K562 (cell line): ENCODE measurements around the gene COL7A1. TPM values are rescaled to one million over a fixed set of nuclear protein-coding genes. Genes with fewer than 3 reads are reported as not detected.

Experiments used
- BRCA1 ChIP-seq, 2 experiments: fragments of 450-650 bp in 1 of 2; sonication (generic) in 1 of 2; formaldehyde crosslinking in 1 of 2; IDR thresholded peaks; 2 replicates each; pipeline versions ENCODE4 v1.5.0 to v1.6.1; 2017 to 2020; ENCODE audit warnings: mild to moderate bottlenecking in 1 of 2, missing genetic modification reagents in 1 of 2
- CEBPG ChIP-seq, 3 experiments: fragments of 200-800 bp in 1 of 3; sonication (Bioruptor generic) in 1 of 3; sonication (generic) in 1 of 3; formaldehyde crosslinking in 1 of 3; IDR thresholded peaks in 2 of 3; conservative IDR thresholded peaks in 1 of 3; 2 replicates each; pipeline versions ENCODE4 v1.6.1 to v1.8.0; 2016 to 2022; ENCODE audit warnings: missing compliant biosample characterization in 2 of 3, missing genetic modification characterization in 2 of 3, mild to moderate bottlenecking in 1 of 3, missing genetic modification reagents in 1 of 3
- CGGBP1 ChIP-seq: fragments of 250-450 bp; sonication (Bioruptor Pico); IDR thresholded peaks from 2 replicates; pipeline ENCODE4 v1.9.0; 2021; ENCODE audit warnings: mild to moderate bottlenecking
- FIP1L1 ChIP-seq: fragments of 200-400 bp; formaldehyde crosslinking; IDR thresholded peaks from 2 replicates; pipeline ENCODE4 v1.6.1; 2018; ENCODE audit warnings: mild to moderate bottlenecking, low read depth, low read length; ENCODE audit not compliant: poor library complexity, severe bottlenecking
- FOXK2 ChIP-seq, 2 experiments: fragments of 450-650 bp; IDR thresholded peaks in 1 of 2; conservative IDR thresholded peaks in 1 of 2; 2 replicates each; pipeline ENCODE4 v1.6.1; 2016; ENCODE audit warnings: low read depth in 2 of 2, mild to moderate bottlenecking in 1 of 2
- HDAC3 ChIP-seq: fragments of 450-650 bp; IDR thresholded peaks from 2 replicates; pipeline ENCODE4 v1.6.1; 2018; ENCODE audit warnings: borderline replicate concordance, mild to moderate bottlenecking, moderate library complexity; ENCODE audit not compliant: partially characterized antibody
- JUNB ChIP-seq: fragments of 450-650 bp; formaldehyde crosslinking; conservative IDR thresholded peaks from 2 replicates; pipeline ENCODE4 v1.4.0; 2020; ENCODE audit warnings: mild to moderate bottlenecking
- SMARCB1 ChIP-seq: IDR thresholded peaks from 2 replicates; pipeline ENCODE4 v1.6.1; 2011; ENCODE audit warnings: improper control_type of control experiment, low read depth; ENCODE audit not compliant: insufficient read length
- TSHZ1 ChIP-seq: fragments of 250-450 bp; sonication (Bioruptor Pico); IDR thresholded peaks from 2 replicates; pipeline ENCODE4 v1.4.0; 2020; ENCODE audit warnings: mild to moderate bottlenecking, moderate library complexity
- U2AF1 ChIP-seq: fragments of 200-400 bp; formaldehyde crosslinking; optimal IDR thresholded peaks from 2 replicates; pipeline ENCODE3; 2017; ENCODE audit warnings: mild to moderate bottlenecking, low read depth, low read length, moderate library complexity
- ZC3H8 ChIP-seq: fragments of 450-650 bp; IDR thresholded peaks from 2 replicates; pipeline ENCODE4 v1.6.1; 2017
- ZFP30 ChIP-seq: fragments of 250-450 bp; sonication (Bioruptor Pico); IDR thresholded peaks from 2 replicates; pipeline ENCODE4 v1.8.0; 2022; ENCODE audit warnings: moderate library complexity, mild to moderate bottlenecking, inconsistent platforms, borderline replicate concordance
- ZNF12 ChIP-seq: sonication (generic); formaldehyde crosslinking; IDR thresholded peaks from 2 replicates; pipeline ENCODE4 v1.4.0; 2020; ENCODE audit warnings: mild to moderate bottlenecking, missing genetic modification reagents
- ZNF140 ChIP-seq: fragments of 250-450 bp; sonication (Bioruptor Pico); IDR thresholded peaks from 2 replicates; pipeline ENCODE4 v1.8.0; 2021; ENCODE audit warnings: moderate library complexity, mild to moderate bottlenecking, inconsistent platforms
- ZNF395 ChIP-seq: fragments of 200-800 bp; sonication (Bioruptor generic); IDR thresholded peaks from 2 replicates; pipeline ENCODE4 v1.6.1; 2017; ENCODE audit warnings: missing genetic modification characterization, missing compliant biosample characterization
- ZNF592 ChIP-seq: fragments of 450-650 bp; IDR thresholded peaks from 2 replicates; pipeline ENCODE4 v1.6.1; 2017; ENCODE audit warnings: antibody characterized with exemption, mild to moderate bottlenecking
- ZNF696 ChIP-seq: fragments of 250-450 bp; sonication (Bioruptor Pico); conservative IDR thresholded peaks from 2 replicates; pipeline ENCODE4 v1.4.0; 2020; ENCODE audit warnings: mild to moderate bottlenecking, moderate library complexity
- polyA plus RNA-seq, 8 experiments: library from polyadenylated mRNA; depleted of rRNA in 4 of 8; stranded (reverse) in 5 of 8; unstranded in 3 of 8; fragments of >200 nt; fragmentation: Nextera tagmentation in 2 of 8; fragmentation: Illumina TruSeq in 1 of 8; extraction: Ambion mirVana in 2 of 8; extraction: Trizol in 1 of 8; gene quantifications; 2 replicates each; pipeline versions ENCODE4 v1.2.1 to v1.2.3, GENCODE V29; 2011 to 2014; ENCODE audit warnings: inconsistent platforms in 1 of 8, missing spikeins in 1 of 8
- total RNA-seq, 7 experiments: library from RNA; depleted of rRNA in 6 of 7; stranded (reverse); fragments of >200 nt in 6 of 7; fragmentation: Illumina TruSeq in 2 of 7; extraction: Trizol in 2 of 7; gene quantifications; 2 replicates each; pipeline versions ENCODE4 v1.2.1 to v1.2.3, GENCODE V29; 2011 to 2021; ENCODE audit warnings: low replicate concordance in 1 of 7

The COL7A1 gene
- total and polyA plus RNA-seq, 9 of the 15 experiments (the other 6 are each of a cell fraction or from before 2014, with no cell fraction given), result 0.09 to 0.66 (median 0.35) TPM; not detected in 3

GRCh38 chr3:48555231-48555948 is 39.7 kb downstream of the COL7A1 start (continued):
- TF ChIP-seq JUNB (no peak), FIP1L1 (no peak), ZNF696 (CRISPR knock-in tag) (no peak), ZC3H8 (no peak), ZNF140 (CRISPR knock-in tag) (no peak), CEBPG (CRISPR knock-in tag; IDR thresholded peaks at IDR 0.05) (no peak), CEBPG (tag; conservative IDR thresholded peaks at IDR 0.05 in 1 of 2, IDR thresholded peaks at IDR 0.05 in 1 of 2) (no peak), HDAC3 (no peak), BRCA1 (IDR thresholded peaks at IDR 0.05) (no peak), BRCA1 (CRISPR knock-in tag; IDR thresholded peaks at IDR 0.05) (no peak), TSHZ1 (no peak), ZNF395 (no peak), ZNF592 (peak; percentile 47; the same call in 1 of the 2 replicates), FOXK2 (conservative IDR thresholded peaks at IDR 0.05 in 1 of 2, IDR thresholded peaks at IDR 0.05 in 1 of 2; ENCODE audit: low read depth in 2 of 2) (peak in 1 of 2 experiments; percentile 49; a peak in 1 of 4 replicates), U2AF1 (no peak), ZFP30 (no peak), ZNF12 (CRISPR knock-in tag) (no peak), CGGBP1 (CRISPR knock-in tag) (no peak), SMARCB1 (no peak)
